AG04449 (cell line): Measurements from ENCODE around the gene HOXA10.

ENCODE experiments used
- CTCF ChIA-PET: fragments of 350-600 bp; formaldehyde crosslinking; extraction: SDS; loops from one replicate; lab custom pipeline; 2021; ENCODE audit warnings: antibody characterized with exemption; lab: Yijun Ruan, JAX
- POLR2A ChIA-PET: fragments of 400-600, 350-600 bp; formaldehyde crosslinking; extraction: SDS; loops from one replicate; lab custom pipeline; 2020; ENCODE audit warnings: antibody characterized with exemption, inconsistent platforms; lab: Yijun Ruan, JAX
- DNase-seq: peaks from one replicate; pipeline ENCODE4 v3.0.0-alpha.2; 2010; ENCODE audit warnings: low read depth, low spot score
- H3K4me3 ChIP-seq: 2 replicates; pipeline ENCODE4 v1.5.1; 2011; ENCODE audit warnings: low read depth, mild to moderate bottlenecking, control low read depth, low read length
- CTCF ChIP-seq: IDR thresholded peaks from one replicate; pipeline ENCODE4 v1.5.1; 2011; ENCODE audit warnings: mild to moderate bottlenecking, moderate library complexity, low read length, control low read depth, inconsistent platforms; ENCODE audit not compliant: insufficient read depth; ENCODE audit errors: missing control alignments

Gene HOXA10

GRCh38 chr7:27171637-27172314 lies 2.3 kb downstream of the HOXA10 start:
- DNase-seq = no peak
- ChIA-PET CTCF (interaction anchor here (1.0 to 9.5 kb wide), 6 partner anchors 7 to 1320 kb away, joined by 3 to 117 read pairs (median 4); partner anchors contain the start of genes HOXA7 and HOXA9), POLR2A (interaction anchor here (1.3 to 5.5 kb wide), 4 partner anchors 7 to 1315 kb away, joined by 6 to 53 read pairs (median 21); partner anchors contain the start of gene HOXA11)
- no peak for TF ChIP-seq CTCF
- peak overlapping the region; percentile 75 for H3K4me3 ChIP-seq

- no peak for DNase-seq
- ChIA-PET POLR2A (interaction anchor here (1.3 to 5.5 kb wide), 4 partner anchors 7 to 1315 kb away, joined by 6 to 53 read pairs (median 21); partner anchors contain the start of gene HOXA11), CTCF (interaction anchor here (1.0 to 9.5 kb wide), 5 partner anchors 7 to 1320 kb away, joined by 3 to 117 read pairs (median 4); partner anchors contain the start of gene HOXA9)
- TF ChIP-seq CTCF = no peak
- H3K4me3 ChIP-seq = peak overlapping the region; percentile 75
These were observed 2.8 kb downstream of the HOXA10 start for GRCh38 chr7:27171325-27171636.

GRCh38 chr7:27170426-27171324 lies 3.4 kb downstream of the HOXA10 start:
- TF ChIP-seq CTCF = no peak
- CTCF ChIA-PET = interaction anchor here (0.9 to 5.3 kb wide), 5 partner anchors 8 to 1315 kb away, joined by 3 to 48 read pairs (median 4); no protein-coding TSS in a partner anchor
- peak overlapping the region; percentile 75 for H3K4me3 ChIP-seq
- DNase-seq = no peak
- POLR2A ChIA-PET = interaction anchor here (1.1 to 4.2 kb wide), 3 partner anchors 8 to 1314 kb away, joined by 4 to 53 read pairs (median 6); no protein-coding TSS in a partner anchor

GRCh38 chr7:27169658-27170425 lies 4.3 kb downstream of the HOXA10 start:
- POLR2A ChIA-PET = interaction anchor here (1.1 to 4.2 kb wide), 2 partner anchors 9 to 11 kb away, joined by 4 to 53 read pairs; no protein-coding TSS in a partner anchor
- CTCF ChIA-PET = interaction anchor here (0.9 to 5.3 kb wide), 5 partner anchors 9 to 1314 kb away, joined by 3 to 48 read pairs (median 4); no protein-coding TSS in a partner anchor
- no peak for TF ChIP-seq CTCF
- DNase-seq = no peak
- H3K4me3 ChIP-seq = peak overlapping the region; percentile 75

GRCh38 chr7:27168265-27168947 lies 5.7 kb downstream of the HOXA10 start:
- CTCF ChIA-PET = interaction anchor here (0.7 to 5.3 kb wide), 5 partner anchors 10 to 791 kb away, joined by 3 to 48 read pairs (median 3); partner anchors contain the start of gene HOXA7
- POLR2A ChIA-PET = interaction anchor here (0.5 to 4.2 kb wide), 6 partner anchors 10 to 1312 kb away, joined by 3 to 53 read pairs (median 4); partner anchors contain the start of gene HOXA7
- peak overlapping the region; percentile 75 for H3K4me3 ChIP-seq
- TF ChIP-seq CTCF = peak; percentile 11
- no peak for DNase-seq
